HEK293 (cell line): ENCODE measurements around the gene BPNT1.
A peak's percentile ranks its signal among the peaks of the same experiment; 100 is the strongest.
"Not testable (repeated sequence)": the region's sequence is repeated elsewhere in the genome, so short reads cannot be mapped to it uniquely, and the experiment has no call there.

Experiments used
- CTCF ChIA-PET: fragments of 350-600 bp; formaldehyde crosslinking; extraction: SDS; loops from one replicate; lab custom pipeline; 2021; ENCODE audit warnings: antibody characterized with exemption; lab: Yijun Ruan, JAX
- POLR2A ChIA-PET: fragments of 300-600 bp; formaldehyde crosslinking; extraction: SDS; loops from one replicate; lab custom pipeline; 2020; ENCODE audit warnings: antibody characterized with exemption, inconsistent platforms; lab: Yijun Ruan, JAX
- H3K27ac ChIP-seq: fragments of 200-500 bp; sonication (Bioruptor generic); 2 replicates; pipeline ENCODE4 v1.5.1; 2014; ENCODE audit warnings: low read depth, low read length, control low read depth, inconsistent platforms; ENCODE audit errors: extremely low read depth
- H3K36me3 ChIP-seq, 2 experiments: fragments of 200-500 bp in 1 of 2; sonication (Bioruptor generic) in 1 of 2; 1 replicate in 1 of 2; 2 replicates in 1 of 2; pipeline ENCODE4 v1.5.1; 2014 to 2017; ENCODE audit warnings: inconsistent platforms in 2 of 2, low read length in 2 of 2; ENCODE audit not compliant: control insufficient read depth in 2 of 2, insufficient read depth in 1 of 2
- H3K4me1 ChIP-seq: fragments of 200-500 bp; sonication (Bioruptor generic); 2 replicates; pipeline ENCODE4 v1.5.1; 2014; ENCODE audit warnings: mild to moderate bottlenecking, low read length, inconsistent platforms; ENCODE audit not compliant: control insufficient read depth, insufficient read depth
- H3K4me3 ChIP-seq: 2 replicates; pipeline ENCODE4 v1.5.1; 2011; ENCODE audit warnings: low read depth, mild to moderate bottlenecking, control low read depth, low read length, moderate library complexity
- H3K9me3 ChIP-seq: fragments of 200-500 bp; sonication (Bioruptor generic); 2 replicates; pipeline ENCODE4 v1.5.1; 2014; ENCODE audit warnings: low read depth, low read length, inconsistent platforms; ENCODE audit not compliant: control insufficient read depth, insufficient read depth
- FEZF1 ChIP-seq: fragments of 450-650 bp; formaldehyde crosslinking; IDR thresholded peaks from 2 replicates; pipeline ENCODE4 v1.5.1; 2016; ENCODE audit warnings: missing biosample characterization, missing genetic modification characterization
- GLIS1 ChIP-seq: fragments of 450-650 bp; formaldehyde crosslinking; IDR thresholded peaks from 2 replicates; pipeline ENCODE4 v1.5.1; 2016; ENCODE audit warnings: missing biosample characterization, missing genetic modification characterization
- KLF10 ChIP-seq: fragments of 450-650 bp; IDR thresholded peaks from 2 replicates; pipeline ENCODE4 v1.5.1; 2018; ENCODE audit warnings: missing biosample characterization, mild to moderate bottlenecking, missing genetic modification characterization
- PATZ1 ChIP-seq: fragments of 450-650 bp; formaldehyde crosslinking; IDR thresholded peaks from 2 replicates; pipeline ENCODE4 v1.5.1; 2016; ENCODE audit warnings: missing biosample characterization, missing genetic modification characterization
- ZBTB1 ChIP-seq: fragments of 450-650 bp; formaldehyde crosslinking; IDR thresholded peaks from 2 replicates; pipeline ENCODE4 v1.5.1; 2016; ENCODE audit warnings: missing biosample characterization, missing genetic modification characterization
- ZBTB49 ChIP-seq: fragments of 450-650 bp; formaldehyde crosslinking; IDR thresholded peaks from 2 replicates; pipeline ENCODE4 v1.5.1; 2016; ENCODE audit warnings: missing biosample characterization, missing genetic modification characterization, low read depth
- ZFP69B ChIP-seq: fragments of 450-650 bp; formaldehyde crosslinking; IDR thresholded peaks from 2 replicates; pipeline ENCODE4 v1.5.1; 2016; ENCODE audit warnings: missing biosample characterization, missing genetic modification characterization
- ZNF112 ChIP-seq: fragments of 450-650 bp; formaldehyde crosslinking; IDR thresholded peaks from 2 replicates; pipeline ENCODE4 v1.5.0; 2017; ENCODE audit warnings: missing biosample characterization, missing genetic modification characterization
- ZNF133 ChIP-seq: fragments of 450-650 bp; formaldehyde crosslinking; IDR thresholded peaks from 2 replicates; pipeline ENCODE4 v1.5.1; 2016; ENCODE audit warnings: missing biosample characterization, missing genetic modification characterization
- ZNF140 ChIP-seq: fragments of 450-650 bp; formaldehyde crosslinking; IDR thresholded peaks from 2 replicates; pipeline ENCODE4 v1.5.1; 2016; ENCODE audit warnings: missing biosample characterization, missing genetic modification characterization
- ZNF654 ChIP-seq: fragments of 450-650 bp; formaldehyde crosslinking; IDR thresholded peaks from 2 replicates; pipeline ENCODE4 v1.5.1; 2016; ENCODE audit warnings: low read depth, missing biosample characterization, missing genetic modification characterization
- ZNF707 ChIP-seq: fragments of 450-650 bp; formaldehyde crosslinking; IDR thresholded peaks from 2 replicates; pipeline ENCODE4 v1.5.1; 2016; ENCODE audit warnings: missing biosample characterization, missing genetic modification characterization
- ZNF76 ChIP-seq: fragments of 450-650 bp; formaldehyde crosslinking; IDR thresholded peaks from 2 replicates; pipeline ENCODE4; 2016; ENCODE audit warnings: low read depth, missing biosample characterization, missing genetic modification characterization, borderline replicate concordance
- ZNF792 ChIP-seq: fragments of 450-650 bp; formaldehyde crosslinking; IDR thresholded peaks from 2 replicates; pipeline ENCODE4 v1.5.1; 2016; ENCODE audit warnings: missing biosample characterization, missing genetic modification characterization
- TF ChIP-seq, protein P1 (sequence below): fragments of 450-650 bp; formaldehyde crosslinking; optimal IDR thresholded peaks from 2 replicates; pipeline ENCODE3; 2016; ENCODE audit warnings: missing biosample characterization, mild to moderate bottlenecking, missing genetic modification characterization
- TF ChIP-seq, protein P2 (sequence below): fragments of 450-650 bp; formaldehyde crosslinking; IDR thresholded peaks from 2 replicates; pipeline ENCODE4; 2016; ENCODE audit warnings: missing biosample characterization, missing genetic modification characterization

Gene BPNT1

DNA sequence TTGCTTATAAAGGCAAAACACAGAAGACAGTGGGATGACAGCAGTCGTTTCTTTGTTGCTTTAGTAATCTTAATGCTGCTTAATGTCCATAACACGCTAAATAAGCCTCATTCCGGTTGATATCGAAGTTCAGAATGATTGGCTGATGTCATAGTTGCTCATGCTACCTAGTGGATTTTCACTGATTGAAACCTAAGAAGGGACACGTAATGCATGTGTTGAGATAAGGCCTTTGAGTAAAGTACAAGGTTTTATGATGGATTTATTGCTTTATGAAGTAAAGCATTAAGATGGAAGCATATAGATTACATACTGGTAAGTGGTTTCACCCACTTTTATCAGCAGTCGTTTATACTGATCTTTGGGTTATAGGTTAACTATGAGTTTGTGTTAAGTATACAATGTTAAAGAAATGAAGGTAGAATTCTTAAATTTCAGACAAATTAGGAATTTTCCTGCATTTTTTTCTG lies 29.5 kb upstream of the BPNT1 start (continued):
- TF ChIP-seq, protein P1, sequence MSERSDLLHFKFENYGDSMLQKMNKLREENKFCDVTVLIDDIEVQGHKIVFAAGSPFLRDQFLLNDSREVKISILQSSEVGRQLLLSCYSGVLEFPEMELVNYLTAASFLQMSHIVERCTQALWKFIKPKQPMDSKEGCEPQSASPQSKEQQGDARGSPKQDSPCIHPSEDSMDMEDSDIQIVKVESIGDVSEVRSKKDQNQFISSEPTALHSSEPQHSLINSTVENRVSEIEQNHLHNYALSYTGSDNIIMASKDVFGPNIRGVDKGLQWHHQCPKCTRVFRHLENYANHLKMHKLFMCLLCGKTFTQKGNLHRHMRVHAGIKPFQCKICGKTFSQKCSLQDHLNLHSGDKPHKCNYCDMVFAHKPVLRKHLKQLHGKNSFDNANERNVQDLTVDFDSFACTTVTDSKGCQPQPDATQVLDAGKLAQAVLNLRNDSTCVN (tag by site-specific recombination) = no peak
- TF ChIP-seq ZFP69B (peak; percentile 81; the same call in 1 of the 2 replicates), ZNF140 (no peak), ZBTB1 (tag by site-specific recombination) (peak; percentile 88; the same call in 1 of the 2 replicates), ZNF112 (no peak), PATZ1 (tag by site-specific recombination) (peak; percentile 64), ZNF133 (tag by site-specific recombination) (no peak), ZNF792 (tag by site-specific recombination) (no peak), ZNF707 (tag by site-specific recombination) (no peak), ZNF76 (tag by site-specific recombination) (peak; percentile 65; the same call in 1 of the 2 replicates), ZBTB49 (no peak), KLF10 (tag by site-specific recombination) (peak; percentile 81)
- TF ChIP-seq, protein P2, sequence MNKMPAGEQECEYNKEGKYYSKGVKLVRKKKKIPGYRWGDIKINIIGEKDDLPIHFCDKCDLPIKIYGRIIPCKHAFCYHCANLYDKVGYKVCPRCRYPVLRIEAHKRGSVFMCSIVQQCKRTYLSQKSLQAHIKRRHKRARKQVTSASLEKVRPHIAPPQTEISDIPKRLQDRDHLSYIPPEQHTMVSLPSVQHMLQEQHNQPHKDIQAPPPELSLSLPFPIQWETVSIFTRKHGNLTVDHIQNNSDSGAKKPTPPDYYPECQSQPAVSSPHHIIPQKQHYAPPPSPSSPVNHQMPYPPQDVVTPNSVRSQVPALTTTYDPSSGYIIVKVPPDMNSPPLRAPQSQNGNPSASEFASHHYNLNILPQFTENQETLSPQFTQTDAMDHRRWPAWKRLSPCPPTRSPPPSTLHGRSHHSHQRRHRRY (tag by site-specific recombination) = no peak

- Histone ChIP-seq H3K9me3 (no peaks in the 10 kb centered on the region), H3K4me1 (no peaks in the 10 kb centered on the region), H3K4me3 (no peak overlapping the region), H3K36me3 (peaks cover 49 to 71% of the 10 kb centered on the region in 2 experiments), H3K27ac (no peak overlapping the region)
- CTCF ChIA-PET = interaction anchor here (0.6 to 1.8 kb wide), 16 partner anchors 8 to 652 kb away, joined by 3 to 11 read pairs (median 3); partner anchors contain the start of gene BPNT1
- TF ChIP-seq ZNF654 (tag by site-specific recombination) (peak; percentile 9), FEZF1 (no peak), GLIS1 (tag by site-specific recombination) (no peak)
- POLR2A ChIA-PET = interaction anchor here (0.5 to 0.6 kb wide), 2 partner anchors 18 to 75 kb away, joined by 4 read pairs; no protein-coding TSS in a partner anchor
Measured at GRCh38 chr1:220113136-220113695, 23.6 kb upstream of the BPNT1 start.

GRCh38 chr1:220112600-220112999 lies 23.0 kb upstream of the BPNT1 start:
- ChIA-PET CTCF (interaction anchor here (0.6 to 1.8 kb wide), 8 partner anchors 10 to 663 kb away, joined by 3 to 11 read pairs (median 4); no protein-coding TSS in a partner anchor), POLR2A (interaction anchor here (0.5 to 0.6 kb wide), 2 partner anchors 18 to 75 kb away, joined by 4 read pairs; no protein-coding TSS in a partner anchor)
- not testable (repeated sequence) for H3K4me1 ChIP-seq, H3K27ac ChIP-seq, H3K4me3 ChIP-seq, H3K9me3 ChIP-seq
- peaks cover 55 to 74% of the 10 kb centered on the region in 2 experiments for H3K36me3 ChIP-seq
